ENCODE data around the gene SNRPA. TPM values are rescaled to one million over a fixed set of nuclear protein-coding genes. Genes with fewer than 3 reads are reported as not detected.

The SNRPA gene
- polyA plus RNA-seq, 1 of the 3 experiments (the other 2 are of a cell fraction) = 121 TPM

- TF ChIP-seq, protein P1, sequence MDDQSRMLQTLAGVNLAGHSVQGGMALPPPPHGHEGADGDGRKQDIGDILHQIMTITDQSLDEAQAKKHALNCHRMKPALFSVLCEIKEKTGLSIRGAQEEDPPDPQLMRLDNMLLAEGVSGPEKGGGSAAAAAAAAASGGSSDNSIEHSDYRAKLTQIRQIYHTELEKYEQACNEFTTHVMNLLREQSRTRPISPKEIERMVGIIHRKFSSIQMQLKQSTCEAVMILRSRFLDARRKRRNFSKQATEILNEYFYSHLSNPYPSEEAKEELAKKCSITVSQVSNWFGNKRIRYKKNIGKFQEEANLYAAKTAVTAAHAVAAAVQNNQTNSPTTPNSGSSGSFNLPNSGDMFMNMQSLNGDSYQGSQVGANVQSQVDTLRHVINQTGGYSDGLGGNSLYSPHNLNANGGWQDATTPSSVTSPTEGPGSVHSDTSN (IDR thresholded peaks at IDR 0.05) = no peak
- TF ChIP-seq, protein P2, sequence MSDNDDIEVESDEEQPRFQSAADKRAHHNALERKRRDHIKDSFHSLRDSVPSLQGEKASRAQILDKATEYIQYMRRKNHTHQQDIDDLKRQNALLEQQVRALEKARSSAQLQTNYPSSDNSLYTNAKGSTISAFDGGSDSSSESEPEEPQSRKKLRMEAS (IDR thresholded peaks at IDR 0.05; ENCODE audit: low read depth) = no peak
Measured at GRCh38 chr19:40721936-40722661, 28.9 kb upstream of the SNRPA start (continued).

GRCh38 chr19:40723661-40724254 lies 27.2 kb upstream of the SNRPA start:
- Histone ChIP-seq H3K9me2 (no peaks in the 10 kb centered on the region), H3K4me1 (ENCODE audit: control insufficient read depth in 1 of 2, insufficient read depth in 2 of 2, low read depth in 1 of 2, low read length in 1 of 2) (peaks cover 0 to 7% of the 10 kb centered on the region in 2 experiments; a peak in 1 of 4 replicates), H3K9me3 (no peaks in the 10 kb centered on the region), H4K20me1 (ENCODE audit: insufficient read depth) (peaks cover 7% of the 10 kb centered on the region; the same call in 1 of the 2 replicates), H3K79me2 (ENCODE audit: insufficient read depth) (peaks cover 63% of the 10 kb centered on the region), H3K9ac (no peak overlapping the region), H3F3A (replicated peaks; ENCODE audit: insufficient read depth) (no peaks in the 10 kb centered on the region), H3K27me3 (ENCODE audit: insufficient read depth) (no peaks in the 10 kb centered on the region), H2AFZ (ENCODE audit: low read depth) (no peak overlapping the region), H3K4me3 (ENCODE audit: low read depth in 2 of 2, low read length in 1 of 2) (no peak overlapping the region), H3K27ac (ENCODE audit: low read depth in 2 of 2, low read length in 1 of 2) (no peak overlapping the region), H3K4me2 (no peak overlapping the region), H3K36me3 (replicated peaks in 1 of 2; ENCODE audit: control insufficient read depth in 1 of 2, insufficient read depth in 2 of 2, low read length in 1 of 2) (peaks cover 0 to 38% of the 10 kb centered on the region in 2 experiments)
- TF ChIP-seq NFIC (IDR thresholded peaks at IDR 0.05; ENCODE audit: borderline replicate concordance) = no peak
- no peak for TF ChIP-seq NRF1 (IDR thresholded peaks at IDR 0.05; ENCODE audit: low read depth, low read length)
- no peak for TF ChIP-seq TAF1 (IDR thresholded peaks at IDR 0.05; ENCODE audit: borderline replicate concordance, low read depth, low read length)
- TF ChIP-seq TEAD4 (IDR thresholded peaks at IDR 0.05; ENCODE audit: borderline replicate concordance, insufficient read depth) = no peak
- no peak for TF ChIP-seq EZH2phosphoT487 (IDR thresholded peaks at IDR 0.05; ENCODE audit: borderline replicate concordance, low read depth)
- no peak for TF ChIP-seq FOXJ3 (CRISPR knock-in tag; IDR thresholded peaks at IDR 0.05)
- TF ChIP-seq EP300 (IDR thresholded peaks at IDR 0.05; ENCODE audit: borderline replicate concordance in 1 of 2, low read depth in 1 of 2, low read length in 1 of 2) = no peak
- no peak for TF ChIP-seq MEF2A (IDR thresholded peaks at IDR 0.05; ENCODE audit: borderline replicate concordance, low read depth)
- TF ChIP-seq, protein P1 (IDR thresholded peaks at IDR 0.05) = no peak
- no peak for TF ChIP-seq MXI1 (IDR thresholded peaks at IDR 0.05; ENCODE audit: low read depth, low read length)
- TF ChIP-seq, protein P3, sequence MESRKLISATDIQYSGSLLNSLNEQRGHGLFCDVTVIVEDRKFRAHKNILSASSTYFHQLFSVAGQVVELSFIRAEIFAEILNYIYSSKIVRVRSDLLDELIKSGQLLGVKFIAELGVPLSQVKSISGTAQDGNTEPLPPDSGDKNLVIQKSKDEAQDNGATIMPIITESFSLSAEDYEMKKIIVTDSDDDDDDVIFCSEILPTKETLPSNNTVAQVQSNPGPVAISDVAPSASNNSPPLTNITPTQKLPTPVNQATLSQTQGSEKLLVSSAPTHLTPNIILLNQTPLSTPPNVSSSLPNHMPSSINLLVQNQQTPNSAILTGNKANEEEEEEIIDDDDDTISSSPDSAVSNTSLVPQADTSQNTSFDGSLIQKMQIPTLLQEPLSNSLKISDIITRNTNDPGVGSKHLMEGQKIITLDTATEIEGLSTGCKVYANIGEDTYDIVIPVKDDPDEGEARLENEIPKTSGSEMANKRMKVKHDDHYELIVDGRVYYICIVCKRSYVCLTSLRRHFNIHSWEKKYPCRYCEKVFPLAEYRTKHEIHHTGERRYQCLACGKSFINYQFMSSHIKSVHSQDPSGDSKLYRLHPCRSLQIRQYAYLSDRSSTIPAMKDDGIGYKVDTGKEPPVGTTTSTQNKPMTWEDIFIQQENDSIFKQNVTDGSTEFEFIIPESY (IDR thresholded peaks at IDR 0.05; ENCODE audit: borderline replicate concordance, low read depth) = no peak
- TF ChIP-seq USF1 (IDR thresholded peaks at IDR 0.05; ENCODE audit: borderline replicate concordance, low read depth) = no peak
- TF ChIP-seq POLR2AphosphoS5 (IDR thresholded peaks at IDR 0.05; ENCODE audit: low read depth, low read length) = no peak
- ChIA-PET CTCF (no interaction called here), POLR2A (no interaction called here)
- DNase-seq = no peak
- WGBS (ENCODE audit: low lambda C conversion rate) = 93% methylated on average over 5 of the region's 5 CpGs
